Myocyte (in vitro differentiated cells): Measurements from ENCODE around the gene LHX4. TPM values are rescaled to one million over a fixed set of nuclear protein-coding genes. Genes with fewer than 3 reads are reported as not detected.

ENCODE experiments used
- DNase-seq: peaks from one replicate; pipeline ENCODE4 v3.0.0-alpha.2; 2012; ENCODE audit warnings: low read depth
- total RNA-seq: library from RNA; depleted of rRNA; stranded (reverse); fragments of >200 nt; gene quantifications from 2 replicates; pipeline ENCODE4 v1.2.3, GENCODE V29; 2014

The LHX4 gene
- total RNA-seq, 1 donor from 2014 or later = 0.40 TPM

DNA sequence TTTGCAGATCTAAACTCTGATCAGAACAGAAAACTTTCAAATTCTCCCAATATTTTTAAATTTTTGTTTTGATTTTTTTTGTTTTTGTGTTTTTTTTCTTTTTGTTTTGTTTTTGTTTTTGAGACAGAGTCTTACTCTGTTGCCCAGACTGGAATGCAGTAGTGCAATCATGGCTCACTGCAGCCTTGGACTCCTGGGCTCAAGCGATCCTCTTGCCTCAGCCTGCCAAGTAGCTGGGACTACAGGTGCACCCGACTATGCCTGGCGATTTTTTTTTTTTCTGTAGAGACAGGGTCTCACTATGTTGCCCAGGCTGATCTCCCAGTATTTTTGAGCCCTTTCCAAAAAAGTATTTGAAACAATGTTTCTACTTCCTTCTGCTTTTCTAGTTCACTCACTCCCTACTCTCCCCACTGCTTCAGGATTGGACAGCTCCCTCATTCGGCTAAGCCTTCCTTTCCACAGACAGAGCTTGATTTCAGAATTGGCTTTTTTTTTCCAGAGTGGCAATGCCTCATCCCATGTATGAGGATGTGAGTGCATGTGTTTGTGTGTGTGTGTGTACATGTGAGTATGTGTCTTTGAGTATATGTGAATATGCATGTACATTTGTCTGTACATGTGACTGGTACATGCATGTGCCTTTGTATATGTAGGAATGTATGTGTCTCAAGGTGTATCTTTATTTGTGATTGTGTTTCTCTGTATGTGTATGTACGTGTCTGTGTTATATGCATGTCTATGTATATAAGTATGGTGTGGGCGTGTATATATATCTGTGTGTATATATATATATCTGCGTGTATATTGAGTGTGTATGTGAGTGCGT, 11.9 kb downstream of the LHX4 start:
- DNase-seq = peak; percentile 45

DNA sequence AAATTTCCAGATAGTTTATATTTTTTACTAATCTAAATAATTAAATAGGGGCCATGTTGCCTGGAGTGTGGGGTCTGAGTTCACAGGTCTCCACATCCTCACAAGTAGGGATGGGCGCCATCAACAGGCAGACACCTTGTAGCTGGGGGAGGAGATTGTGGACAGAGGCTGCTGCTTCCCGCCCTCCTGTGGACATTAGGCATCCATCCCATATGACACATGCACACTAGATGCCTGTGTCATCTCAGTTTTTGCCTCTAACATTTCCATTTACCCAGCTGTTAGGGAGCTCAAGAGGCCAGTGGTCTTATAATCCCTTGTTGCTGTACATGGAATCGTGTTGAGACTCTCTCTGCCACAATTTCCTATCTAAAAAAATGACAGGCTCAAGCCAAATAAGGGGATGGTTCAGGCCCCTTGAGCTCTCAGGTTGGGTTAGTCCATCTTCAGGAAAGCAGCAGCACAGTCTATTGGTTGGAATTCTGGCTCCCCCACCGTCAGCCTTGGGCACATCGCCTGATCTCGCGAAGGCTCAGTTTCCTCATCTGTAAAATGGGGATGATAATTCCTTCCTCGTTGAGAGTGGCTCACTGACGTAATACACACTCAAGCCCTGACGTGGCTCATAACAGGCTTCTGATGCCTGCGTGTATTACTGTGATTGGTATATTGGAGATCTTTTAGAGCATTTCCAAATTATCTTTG, 13.6 kb downstream of the LHX4 start:
- no peak for DNase-seq

DNA sequence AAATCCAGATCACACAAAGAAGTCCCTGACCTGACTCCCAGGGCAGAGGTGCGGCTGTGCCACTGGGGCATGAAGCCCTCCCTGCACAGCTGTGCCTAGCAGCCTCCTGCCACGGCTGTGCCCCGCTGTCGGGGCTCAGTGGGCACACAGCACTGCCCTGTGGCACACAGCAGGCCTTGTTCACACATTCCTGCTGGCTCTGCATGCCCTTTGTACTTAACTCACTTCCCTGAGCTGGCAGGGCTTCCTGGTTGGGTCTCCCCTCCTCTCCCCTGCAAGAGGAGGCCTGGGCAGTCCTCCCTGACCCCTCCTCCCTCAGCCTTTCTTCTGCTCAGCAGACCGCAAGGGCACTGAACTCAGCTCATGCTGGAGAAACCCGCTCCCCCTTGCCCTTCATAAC, 14.8 kb downstream of the LHX4 start:
- DNase-seq = no peak

DNA sequence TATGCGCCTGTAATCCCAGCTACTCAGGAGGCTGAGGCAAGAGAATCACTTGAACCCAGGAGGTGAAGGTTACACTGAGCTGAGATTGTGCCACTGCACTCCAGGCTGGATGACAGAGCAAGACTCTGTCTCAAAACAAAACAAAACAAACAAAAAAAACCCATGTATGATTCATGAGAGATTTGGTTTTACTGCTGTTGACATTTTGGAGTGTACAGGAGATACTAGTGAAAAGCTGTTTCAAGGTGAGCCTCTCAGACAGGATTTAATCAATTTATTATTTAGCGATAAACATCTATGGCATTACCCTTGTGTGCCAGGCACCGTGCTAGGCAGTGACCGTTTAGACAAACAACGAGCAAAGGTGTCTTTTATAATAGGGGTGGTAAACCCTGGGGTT, 16.5 kb downstream of the LHX4 start:
- DNase-seq = no peak

DNA sequence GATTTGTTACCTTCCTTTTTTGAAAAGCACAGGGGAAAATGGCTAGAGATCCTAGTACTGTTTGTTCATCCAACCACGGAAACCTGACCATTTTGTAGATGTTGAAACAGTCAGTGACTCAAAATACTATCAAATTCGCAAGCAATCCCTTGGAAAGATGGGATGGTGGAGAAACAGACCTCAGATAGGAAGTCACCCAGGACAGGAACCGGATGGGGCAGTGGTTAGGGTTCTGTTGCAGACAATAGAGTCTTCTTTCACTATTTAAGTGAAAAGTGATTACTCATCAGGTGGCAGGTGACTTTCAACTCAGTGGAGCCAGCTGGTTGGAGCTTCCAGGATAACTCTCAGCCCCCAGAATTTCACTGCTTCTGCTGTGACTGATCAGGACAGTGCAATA, 17.0 kb downstream of the LHX4 start:
- DNase-seq = no peak

DNA sequence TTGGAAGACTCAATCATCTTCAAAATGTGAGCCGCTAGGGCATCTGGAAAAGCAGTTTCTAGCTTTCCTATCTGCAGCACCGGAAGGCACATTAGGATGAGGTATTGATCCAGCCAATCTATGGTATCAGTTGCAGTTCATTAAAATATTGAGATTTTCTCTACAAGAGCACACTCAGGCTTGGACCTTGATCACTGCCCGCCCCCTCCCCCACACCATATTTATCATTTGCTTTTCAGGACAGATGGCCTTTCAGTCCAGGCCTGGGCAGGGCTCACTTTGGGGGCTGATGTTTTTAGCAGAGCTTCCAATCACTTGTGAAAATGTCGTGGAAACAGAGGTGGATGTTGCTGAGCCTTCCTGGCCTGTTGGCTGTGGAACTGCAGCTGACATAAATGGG, 17.5 kb downstream of the LHX4 start:
- DNase-seq = no peak

DNA sequence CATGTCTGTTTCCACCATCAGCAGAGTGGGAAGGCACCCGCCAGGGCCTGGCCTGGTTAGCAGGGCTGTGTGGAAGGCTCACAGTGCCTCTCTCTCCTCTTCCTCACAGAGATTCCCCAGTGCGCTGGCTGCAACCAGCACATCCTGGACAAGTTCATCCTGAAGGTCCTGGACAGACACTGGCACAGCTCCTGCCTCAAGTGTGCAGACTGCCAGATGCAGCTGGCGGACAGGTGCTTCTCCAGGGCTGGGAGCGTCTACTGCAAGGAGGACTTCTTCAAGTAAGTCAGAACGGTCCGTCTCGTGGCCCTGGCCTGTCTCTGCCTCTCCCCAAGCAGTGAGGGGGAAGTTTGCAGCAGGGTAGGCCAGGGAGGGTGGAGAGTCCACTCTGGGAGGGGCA, 18.1 kb downstream of the LHX4 start:
- no peak for DNase-seq

DNA sequence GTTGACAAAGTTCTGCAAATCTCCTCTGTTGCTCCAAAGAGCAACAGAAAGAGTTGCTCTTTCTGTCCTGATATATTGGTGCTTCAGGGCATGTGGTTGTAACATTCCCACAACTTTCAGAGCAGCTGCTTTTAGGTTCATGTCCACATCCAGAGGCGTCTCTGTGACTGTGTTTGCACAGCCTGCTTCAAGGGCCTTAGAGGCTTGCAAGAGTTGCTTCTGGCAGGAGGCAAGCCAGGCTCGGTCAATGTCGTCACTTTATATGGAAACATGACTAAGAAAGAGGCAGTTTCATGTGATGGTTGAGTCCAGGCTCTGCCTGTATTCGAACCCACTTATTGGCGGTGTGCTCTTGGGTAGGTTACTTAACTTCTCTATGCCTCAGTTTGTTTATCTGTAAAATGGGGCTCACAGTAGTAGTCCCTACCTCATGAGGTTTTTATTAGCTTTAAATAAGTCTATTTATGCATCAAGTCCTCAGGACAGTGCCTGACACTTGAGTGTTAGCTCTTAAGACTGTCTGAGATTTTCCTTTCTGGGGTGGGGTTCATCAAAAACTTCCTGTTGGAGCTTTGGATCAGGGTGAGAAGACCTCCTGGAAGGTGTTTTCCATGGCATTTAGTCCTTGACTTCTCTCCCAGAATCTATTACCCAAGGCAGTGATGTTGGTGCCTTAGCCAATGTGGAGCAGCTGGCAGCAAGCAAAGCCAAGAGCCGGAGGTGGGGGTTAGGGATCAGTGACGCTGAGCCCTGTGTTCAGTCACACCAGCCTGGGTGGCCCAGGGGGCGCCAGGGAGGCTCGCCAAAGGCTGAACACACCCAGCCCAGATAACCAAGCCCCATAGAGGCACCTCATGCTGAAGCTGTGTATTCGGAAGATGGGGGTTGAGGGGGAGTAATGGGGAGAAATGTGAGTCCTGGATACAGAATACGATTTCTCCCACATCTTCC, 18.9 kb downstream of the LHX4 start:
- peak; percentile 49 for DNase-seq

DNA sequence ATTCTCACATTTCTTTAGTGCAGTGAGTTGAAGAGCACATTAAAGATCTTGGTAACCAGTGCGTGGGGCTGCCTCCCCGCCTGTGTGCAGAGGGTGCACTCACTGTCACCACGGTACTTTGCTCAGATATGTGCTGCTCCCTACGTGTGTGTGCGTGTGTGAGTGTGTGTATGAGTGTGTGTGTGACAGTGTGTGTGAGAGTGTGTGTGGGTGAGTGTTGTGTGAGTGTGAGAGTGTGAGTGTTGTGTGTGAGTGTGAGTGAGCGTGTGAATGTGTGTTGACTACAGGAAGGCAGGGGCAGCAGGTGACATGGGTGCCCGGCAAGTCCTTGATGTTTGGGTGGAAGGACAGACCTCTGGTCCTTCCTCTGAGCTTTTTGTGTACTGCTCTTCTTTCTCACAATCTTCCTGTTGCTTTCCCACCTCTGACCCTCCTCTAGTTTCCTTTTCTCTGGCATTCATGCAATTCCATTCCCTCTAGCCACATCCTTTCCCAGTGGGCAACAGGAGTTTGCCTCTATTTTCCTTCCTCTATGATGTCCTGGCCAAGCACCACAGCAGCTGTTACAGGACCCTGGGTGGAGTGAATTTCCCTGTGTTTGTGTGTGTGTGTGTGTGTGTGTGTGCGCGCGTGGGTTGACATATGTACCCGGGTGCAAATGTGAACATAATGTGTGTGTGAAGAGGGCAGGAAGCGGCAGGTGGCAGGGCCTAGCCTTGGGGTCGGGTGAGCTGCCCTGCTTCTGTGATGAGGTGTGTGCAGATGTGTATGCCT, 19.8 kb downstream of the LHX4 start:
- peak; percentile 37 for DNase-seq

DNA sequence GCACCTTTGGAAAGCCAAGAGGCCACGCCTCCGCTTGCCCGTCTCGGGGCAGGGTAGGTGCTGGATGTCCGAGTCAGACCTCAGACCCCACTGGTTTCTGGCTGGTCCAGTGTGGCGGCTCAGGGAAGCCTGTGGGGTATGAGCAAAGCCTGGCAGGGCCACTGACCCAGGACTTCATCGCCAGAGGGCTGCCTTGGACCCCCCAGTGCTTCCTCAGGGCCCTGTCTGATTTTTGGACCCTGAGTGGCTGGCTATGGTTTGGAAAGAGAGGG, 20.4 kb downstream of the LHX4 start:
- DNase-seq = no peak

DNA sequence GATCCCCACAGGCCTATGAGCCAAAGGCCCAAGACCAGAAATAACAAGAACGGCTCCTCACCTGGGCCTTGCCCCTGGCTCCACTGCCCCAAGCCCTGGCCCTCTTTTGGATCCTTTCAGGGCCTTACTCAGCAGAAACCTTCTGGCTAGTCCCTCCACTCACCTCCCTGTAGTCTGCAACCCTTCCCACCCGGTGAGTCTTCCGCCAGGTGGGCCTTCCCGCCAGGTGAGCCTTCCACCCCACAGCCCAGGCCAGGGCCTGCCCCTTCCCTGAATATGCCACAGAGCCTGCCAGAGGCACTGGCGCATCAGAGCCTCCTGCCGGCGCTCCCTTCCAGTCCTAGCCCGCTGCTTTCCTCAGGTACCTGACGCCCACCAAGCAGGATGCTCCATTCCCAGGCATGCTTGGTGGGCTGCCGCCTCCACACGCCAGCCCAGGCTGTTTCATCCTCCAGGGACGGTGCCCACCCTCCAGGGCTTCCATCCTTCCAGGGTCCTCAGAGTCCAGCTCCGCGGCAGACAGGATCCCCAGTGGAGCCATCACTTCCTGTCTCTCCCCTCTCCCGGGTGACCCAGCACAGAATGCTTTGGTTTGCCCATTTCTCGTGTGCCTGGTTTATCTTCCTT, 20.9 kb downstream of the LHX4 start:
- DNase-seq = no peak

DNA sequence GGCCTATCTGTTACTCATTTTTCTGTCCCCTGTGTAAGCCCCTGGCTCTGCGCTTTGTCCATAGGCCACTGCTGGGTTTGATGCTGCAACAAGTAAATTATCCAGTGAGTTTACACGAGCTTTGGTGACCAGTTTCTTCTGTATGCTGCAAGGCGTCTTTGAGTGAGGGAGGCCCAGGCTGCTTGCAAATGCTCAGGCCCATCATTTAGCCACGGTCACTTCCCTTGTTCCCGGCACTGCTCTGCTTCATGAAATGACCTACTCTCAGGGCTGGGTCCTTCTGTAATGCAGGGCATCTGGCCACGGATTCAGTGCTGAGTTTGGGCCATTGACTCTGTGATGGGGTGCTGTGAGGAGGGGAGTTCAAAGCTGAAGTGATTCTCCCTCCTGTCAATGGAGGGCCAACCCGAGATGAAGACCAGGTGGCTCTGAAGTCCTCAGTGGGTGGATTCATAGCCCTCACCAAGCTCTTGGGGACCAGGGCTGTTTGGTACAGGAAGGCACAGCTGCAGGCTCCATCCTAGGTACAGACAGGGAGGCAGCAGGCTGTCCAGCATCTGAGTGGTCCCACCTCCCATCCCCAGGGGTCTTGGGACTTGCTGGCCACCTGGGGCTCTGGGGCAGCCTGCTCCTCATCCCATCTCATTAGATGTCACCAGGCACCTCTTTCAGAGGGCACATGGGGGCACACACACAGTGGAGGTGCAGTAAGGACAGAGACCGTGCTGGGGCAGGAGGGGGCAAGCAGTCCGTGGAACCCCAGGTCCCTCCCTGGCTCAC, 21.7 kb downstream of the LHX4 start:
- DNase-seq = no peak

DNA sequence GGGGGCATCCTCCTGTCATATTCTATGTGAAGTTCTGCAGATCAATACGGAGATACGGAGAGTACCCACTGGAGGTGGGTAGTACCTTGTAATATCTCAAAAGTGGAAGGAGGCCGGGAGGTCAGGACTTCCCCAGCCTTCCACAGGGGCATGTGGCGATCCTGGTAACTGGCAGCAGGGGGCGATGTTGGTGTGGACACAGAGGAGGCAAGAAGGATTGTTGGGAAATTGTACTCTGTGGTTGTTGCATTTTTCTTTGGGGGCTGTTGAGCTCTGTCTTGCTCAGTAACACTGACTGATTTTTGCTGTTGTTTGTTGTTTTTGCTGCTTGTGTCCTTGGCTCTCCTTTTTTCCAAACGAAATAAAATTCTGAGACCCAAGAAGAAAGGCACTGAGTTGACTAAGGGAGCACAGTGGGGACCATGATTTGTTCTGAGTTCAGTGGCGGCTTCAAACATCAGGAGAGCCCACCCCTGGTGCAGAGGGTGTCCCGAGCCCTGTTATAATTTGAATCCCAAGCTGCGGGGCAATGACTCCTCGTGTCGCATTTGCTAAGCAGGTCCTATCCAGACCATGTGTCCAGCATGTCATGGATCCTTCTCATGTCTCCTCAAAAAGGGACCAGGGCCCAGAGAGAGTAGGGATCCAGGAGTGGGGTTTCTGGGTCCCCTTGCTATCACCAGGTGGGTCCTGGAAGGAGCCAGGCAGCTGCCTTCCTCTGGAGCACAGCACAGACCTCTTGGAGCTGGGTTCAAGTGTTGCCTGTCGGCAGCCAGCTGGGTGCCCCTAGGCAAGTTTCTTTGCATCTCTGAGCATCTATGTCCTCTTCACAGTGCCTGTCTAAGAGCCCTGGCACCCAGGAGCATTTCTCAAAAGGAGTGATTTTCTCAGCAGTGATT, 22.8 kb downstream of the LHX4 start:
- peak; percentile 70 for DNase-seq

DNA sequence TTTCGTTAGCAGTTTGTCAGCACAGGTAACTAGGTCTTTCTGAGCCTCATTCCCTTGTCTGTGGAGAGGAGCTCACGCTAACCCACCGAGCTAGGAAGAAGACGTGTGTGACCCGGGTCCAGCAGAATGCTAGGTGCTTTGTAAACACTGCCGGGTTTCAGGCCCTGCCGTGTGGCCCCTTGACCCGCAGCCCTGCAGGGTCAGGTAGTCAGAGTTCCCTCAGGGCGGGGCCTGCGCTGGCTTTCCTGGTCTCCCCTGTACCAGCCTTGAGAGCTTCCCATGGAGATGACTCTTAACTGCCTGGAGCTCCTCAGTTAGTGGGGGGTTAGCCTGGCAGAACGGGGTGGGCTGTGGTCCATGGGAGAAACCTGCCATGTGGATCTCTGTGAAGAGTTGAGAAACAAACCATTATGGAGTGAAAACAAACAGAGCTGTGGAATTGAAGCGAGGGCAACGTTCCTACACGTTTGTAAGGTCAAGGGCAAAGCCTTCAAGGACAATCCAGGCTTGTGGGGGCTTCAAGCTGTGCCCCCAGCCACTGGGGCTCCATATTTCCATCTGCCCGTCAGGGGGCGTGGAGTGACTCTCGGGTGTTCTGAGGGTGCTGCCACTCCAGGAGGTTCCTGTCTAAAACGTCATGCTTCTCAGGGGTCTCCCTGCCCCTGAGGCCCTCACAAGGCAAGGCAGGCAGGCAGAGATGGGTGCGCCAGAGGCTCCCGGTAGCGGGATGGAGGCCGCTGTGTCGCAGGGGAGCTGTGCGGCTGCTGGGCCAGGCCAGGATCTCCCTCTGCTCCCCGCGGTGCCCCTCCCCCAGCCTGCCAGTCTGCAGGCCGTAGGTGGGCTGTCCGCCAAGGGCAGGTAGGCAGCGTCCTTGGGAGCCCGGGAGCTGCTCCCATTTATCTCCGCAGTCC, 23.8 kb downstream of the LHX4 start:
- DNase-seq = no peak

DNA sequence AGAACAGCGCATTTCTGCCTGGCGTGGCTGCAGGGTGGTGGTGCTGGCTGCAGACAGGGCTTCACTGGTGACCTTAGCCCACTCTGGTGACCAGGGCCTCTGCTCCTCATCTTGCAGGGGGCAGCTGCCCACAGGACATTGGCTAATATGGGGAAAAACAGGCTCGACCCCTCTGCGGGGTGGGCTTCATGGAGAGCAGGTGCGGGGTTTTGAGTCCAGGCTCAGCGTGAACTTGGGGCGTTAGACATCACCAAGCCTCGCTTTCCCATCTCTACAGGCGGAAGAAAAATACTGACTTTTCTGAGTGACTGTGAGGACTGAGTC, 24.4 kb downstream of the LHX4 start:
- no peak for DNase-seq

DNA sequence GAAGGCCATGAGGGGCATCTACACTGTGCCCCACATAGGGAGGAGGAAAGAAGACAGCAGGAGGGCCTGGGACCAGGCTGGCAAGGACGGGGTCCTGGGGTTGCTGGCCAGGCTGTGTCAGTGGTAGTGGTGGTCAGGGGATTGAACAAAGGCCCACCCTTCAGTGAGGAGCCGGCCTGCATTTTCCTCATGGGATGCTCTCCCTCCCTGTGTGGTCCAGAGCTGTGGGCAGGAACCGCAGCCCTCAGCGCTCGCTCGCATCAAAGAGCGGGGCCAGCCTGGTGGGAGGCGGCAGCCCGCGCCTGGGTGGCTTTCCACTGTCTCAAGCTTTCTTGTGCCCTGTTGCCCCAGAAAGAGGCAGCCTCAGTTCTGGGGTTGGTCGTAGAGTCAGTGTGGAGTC, 24.8 kb downstream of the LHX4 start:
- no peak for DNase-seq

DNA sequence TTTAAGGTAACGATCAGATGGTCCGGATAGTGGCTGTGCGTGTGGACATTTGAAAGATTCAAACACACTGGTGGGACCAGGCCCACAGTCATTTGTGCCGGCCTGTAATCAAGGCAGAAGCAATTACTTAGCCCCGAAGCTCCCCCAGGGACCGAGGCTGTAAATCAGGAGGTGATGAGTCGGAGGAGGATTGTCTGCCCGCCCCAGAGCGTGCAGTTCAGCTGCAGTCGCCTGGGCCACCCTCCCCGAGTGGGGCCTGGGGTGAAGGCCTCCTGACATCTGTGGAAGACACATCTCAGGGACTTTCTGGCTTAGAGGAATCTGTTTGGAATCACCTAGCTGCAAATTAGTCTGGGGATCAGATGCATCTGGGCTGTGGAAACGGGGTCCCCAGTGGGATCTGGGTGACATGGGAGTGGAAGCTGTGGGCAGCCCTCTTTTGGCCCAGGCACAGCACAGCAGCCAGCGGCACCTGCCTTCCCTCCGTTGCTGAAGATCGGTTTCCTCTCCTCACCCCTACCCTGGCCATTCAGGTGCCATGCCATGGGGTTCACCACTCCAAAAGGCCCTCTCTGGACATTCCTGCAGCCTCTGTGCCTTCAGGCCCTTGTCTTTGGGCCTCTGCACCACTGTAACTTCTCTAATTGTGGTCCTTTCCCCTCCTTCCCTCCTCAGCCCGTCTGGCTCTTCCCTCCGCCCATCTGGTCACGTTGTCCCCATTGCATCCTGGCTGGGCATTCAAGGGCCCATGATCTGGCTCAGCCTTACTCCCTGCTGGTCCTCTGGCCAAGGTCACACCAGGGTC, 25.7 kb downstream of the LHX4 start:
- no peak for DNase-seq
